Skeletal muscle cell (primary cell): ENCODE results near the gene OGG1.
A peak's percentile ranks its signal among the peaks of the same experiment; 100 is the strongest.

ENCODE experiments used
- DNase-seq: peaks from one replicate; pipeline ENCODE4 v3.0.0-alpha.2; 2010; ENCODE audit warnings: low read depth
- H3K4me3 ChIP-seq: 2 replicates; pipeline ENCODE4 v1.5.1; 2011; ENCODE audit warnings: low read depth, mild to moderate bottlenecking, control low read depth, low read length, moderate library complexity

Gene OGG1

DNA sequence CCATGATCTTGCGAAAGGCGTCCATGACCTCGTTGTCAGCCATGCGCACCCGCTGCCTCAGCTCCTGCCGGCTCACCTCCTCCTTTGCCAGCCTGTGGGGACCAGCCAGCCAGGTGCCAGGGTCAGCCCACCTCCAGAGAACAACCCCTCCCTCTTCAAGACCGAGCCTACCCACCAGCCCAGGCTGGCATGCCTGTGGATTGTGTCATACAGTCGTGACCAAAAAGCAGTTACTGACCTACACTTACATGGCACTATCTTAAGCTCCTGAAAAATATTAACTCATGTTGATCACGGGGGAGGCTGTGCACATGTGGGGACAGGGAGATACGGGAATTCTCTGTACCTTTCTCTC lies 30.7 kb downstream of the OGG1 start:
- no peak for DNase-seq
- H3K4me3 ChIP-seq, result no peak overlapping the region

DNA sequence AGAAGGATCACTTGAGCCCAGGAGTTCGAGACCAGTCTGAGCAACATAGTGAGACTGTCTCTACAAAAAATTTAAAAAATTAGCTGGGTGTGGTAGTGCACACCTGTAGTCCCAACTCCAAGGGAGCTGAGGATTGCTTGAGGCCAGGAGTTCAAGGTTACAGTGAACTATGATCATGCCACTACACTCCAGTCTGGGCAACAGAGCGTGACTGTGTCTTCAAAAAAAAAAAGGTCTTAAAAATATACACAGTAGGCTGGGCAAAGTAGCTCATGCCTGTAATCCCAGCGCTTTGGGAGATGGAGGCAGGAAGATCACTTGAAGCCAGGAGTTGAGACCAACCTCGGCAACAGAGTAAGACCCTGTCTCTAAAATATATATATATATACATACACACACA lies 31.2 kb downstream of the OGG1 start:
- H3K4me3 ChIP-seq, result no peak overlapping the region
- DNase-seq, result no peak

GRCh38 chr3:9781551-9781950 lies 31.8 kb downstream of the OGG1 start:
- no peak for DNase-seq
- no peak overlapping the region for H3K4me3 ChIP-seq

- DNase-seq, result no peak
- H3K4me3 ChIP-seq, result no peak overlapping the region
Measured at GRCh38 chr3:9781978-9782603, 32.3 kb downstream of the OGG1 start.

- no peak overlapping the region for H3K4me3 ChIP-seq
Measured at GRCh38 chr3:9782770-9783169, 33.0 kb downstream of the OGG1 start.

GRCh38 chr3:9783954-9784353 lies 34.2 kb downstream of the OGG1 start:
- no peak overlapping the region for H3K4me3 ChIP-seq
- no peak for DNase-seq

More at GRCh38 chr3:9782770-9783169, 33.0 kb downstream of the OGG1 start:
- no peak for DNase-seq

DNA sequence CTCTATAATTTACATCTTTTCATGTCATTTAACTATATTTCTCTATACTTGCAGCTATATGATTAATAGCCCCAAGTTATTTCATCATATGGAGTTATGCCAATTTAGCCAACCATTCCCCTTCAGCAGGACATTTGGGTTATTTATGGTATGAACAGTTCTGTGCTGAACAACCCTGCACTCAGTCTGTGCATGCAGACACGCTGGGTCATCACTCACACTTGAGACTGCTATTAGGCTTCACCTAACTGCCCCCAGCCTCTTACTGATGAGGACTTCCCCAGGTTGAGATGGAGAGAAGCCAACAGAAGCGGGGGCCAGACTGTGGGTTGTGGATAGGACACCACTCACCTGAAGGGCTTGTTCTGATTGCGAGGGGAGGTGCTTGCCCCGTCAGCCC lies 35.2 kb downstream of the OGG1 start:
- H3K4me3 ChIP-seq, result no peak overlapping the region
- DNase-seq, result no peak

DNA sequence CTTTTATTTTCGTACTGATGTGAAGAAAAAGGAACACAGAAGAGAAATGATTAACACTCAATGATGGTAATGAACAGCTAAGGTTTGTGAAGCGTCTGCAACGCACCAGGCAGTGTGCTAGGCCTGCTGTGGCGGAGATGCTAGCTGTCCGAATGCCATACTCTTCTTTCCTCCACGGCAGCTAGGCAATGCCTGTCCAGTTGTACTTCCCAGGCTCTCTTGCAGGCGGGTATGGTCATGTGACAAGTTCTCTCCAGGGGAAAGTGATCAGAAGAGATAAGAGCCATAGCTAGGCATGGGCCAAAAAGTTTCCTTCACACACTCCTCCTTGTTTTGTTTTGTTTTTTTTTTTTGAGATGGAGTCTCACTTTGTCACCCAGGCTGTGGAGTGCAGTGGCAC lies 35.9 kb downstream of the OGG1 start:
- DNase-seq, result no peak
- no peak overlapping the region for H3K4me3 ChIP-seq

- no peak overlapping the region for H3K4me3 ChIP-seq
- DNase-seq, result no peak
Measured at GRCh38 chr3:9786209-9786739, 36.5 kb downstream of the OGG1 start.

DNA sequence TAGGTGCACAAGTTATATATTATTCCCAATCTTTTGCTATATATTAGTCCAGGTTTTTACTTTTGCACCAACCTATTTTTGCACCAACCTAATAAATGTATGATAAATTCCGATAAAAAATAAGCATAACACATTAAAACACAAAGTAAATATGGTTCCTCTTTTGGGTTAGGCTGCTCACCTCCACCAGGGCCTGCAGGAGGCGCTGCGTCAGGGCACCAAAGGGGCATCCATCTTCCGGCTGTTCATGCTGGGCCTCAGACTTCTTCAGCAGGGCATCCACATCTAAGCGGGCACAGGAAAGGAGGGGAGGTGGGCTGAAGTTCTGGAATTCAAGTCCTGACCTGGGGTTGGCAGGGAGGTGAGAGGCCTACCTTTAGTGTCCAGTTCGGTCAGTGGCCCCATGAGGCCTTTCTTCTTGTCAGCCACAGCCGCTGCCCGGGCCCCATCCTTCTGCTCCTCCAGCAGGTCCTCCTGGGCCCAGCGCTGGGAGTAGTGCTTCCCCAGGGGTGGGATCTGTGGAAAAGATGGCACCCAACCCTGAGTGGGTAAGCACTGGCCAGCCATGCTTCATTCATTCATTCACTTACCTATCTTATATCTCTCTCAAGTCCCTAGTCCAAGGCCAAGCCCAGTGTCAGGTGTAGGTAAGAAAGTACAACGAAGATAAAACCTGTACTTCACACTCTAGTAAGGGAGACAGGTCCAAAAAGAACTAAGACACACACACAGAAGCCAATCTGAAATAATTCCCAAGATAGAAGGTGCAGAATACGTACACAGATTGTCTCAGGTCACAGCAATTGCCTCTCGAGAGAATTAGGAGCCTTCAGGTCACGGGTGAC lies 37.3 kb downstream of the OGG1 start:
- H3K4me3 ChIP-seq, result no peak overlapping the region
- no peak for DNase-seq

- no peak overlapping the region for H3K4me3 ChIP-seq
- no peak for DNase-seq
Measured at GRCh38 chr3:9787714-9788113, 38.0 kb downstream of the OGG1 start.

GRCh38 chr3:9791127-9791526 lies 41.4 kb downstream of the OGG1 start:
- no peak overlapping the region for H3K4me3 ChIP-seq
- DNase-seq, result no peak

- no peak for DNase-seq
- H3K4me3 ChIP-seq, result peak overlapping the region; percentile 94
Measured at GRCh38 chr3:9791790-9792404, 42.1 kb downstream of the OGG1 start.

DNA sequence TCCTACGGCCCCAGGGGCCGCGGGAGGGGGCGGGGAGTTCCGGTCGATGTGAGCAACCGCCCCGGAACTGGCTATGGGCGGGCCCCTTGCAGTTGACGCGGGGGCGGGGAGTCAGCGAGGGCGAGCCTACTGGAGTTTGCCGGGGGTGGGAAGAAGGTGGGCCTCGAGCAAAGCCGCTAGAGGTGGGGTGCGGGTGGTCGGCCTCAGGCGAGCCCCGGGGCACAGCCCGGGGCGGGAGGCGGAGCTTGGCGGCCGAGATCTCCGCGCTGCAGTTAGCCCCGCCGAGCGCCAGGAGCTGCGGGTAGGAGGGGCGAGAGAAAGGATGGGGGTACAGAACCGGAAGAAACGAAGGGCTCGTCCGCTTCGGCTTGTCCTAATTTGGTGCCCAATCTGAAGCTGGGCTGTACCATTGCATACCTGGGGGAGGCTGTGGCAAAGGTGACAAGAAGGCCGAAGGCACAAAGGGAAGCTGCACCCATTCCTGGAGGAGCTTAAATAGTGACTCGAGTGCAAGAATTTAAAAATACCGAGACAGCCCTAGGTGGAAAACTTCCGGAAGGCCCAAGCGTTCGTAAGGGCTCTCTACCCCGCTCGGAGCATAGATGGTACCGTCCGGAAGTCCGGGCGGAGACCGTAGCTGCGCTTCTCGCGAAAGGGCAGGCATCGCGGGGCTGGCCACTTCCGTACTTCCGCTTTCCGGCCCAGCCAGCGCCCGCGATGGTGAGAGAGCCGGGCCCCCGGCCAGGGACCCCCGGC lies 42.8 kb downstream of the OGG1 start, which contains the start of the genes ARPC4 and TADA3:
Gene ARPC4, plus strand, starts transcription at position 678 of the 756 bp plus-strand sequence. Its CDS starts 40 bp downstream, at position 718.
Gene TADA3, minus strand, starts transcription at position 69 of the 756 bp plus-strand sequence. CDS start 1,007 bp downstream, outside the sequence.
- peak; percentile 88 for DNase-seq
- peak within 1 kb of the TSS; percentile 94 for H3K4me3 ChIP-seq

- H3K4me3 ChIP-seq, result peak overlapping the region; percentile 94
- no peak for DNase-seq
Measured at GRCh38 chr3:9793161-9793781, 43.5 kb downstream of the OGG1 start.

GRCh38 chr3:9794400-9794799 lies 44.6 kb downstream of the OGG1 start:
- DNase-seq, result no peak
- no peak overlapping the region for H3K4me3 ChIP-seq

DNA sequence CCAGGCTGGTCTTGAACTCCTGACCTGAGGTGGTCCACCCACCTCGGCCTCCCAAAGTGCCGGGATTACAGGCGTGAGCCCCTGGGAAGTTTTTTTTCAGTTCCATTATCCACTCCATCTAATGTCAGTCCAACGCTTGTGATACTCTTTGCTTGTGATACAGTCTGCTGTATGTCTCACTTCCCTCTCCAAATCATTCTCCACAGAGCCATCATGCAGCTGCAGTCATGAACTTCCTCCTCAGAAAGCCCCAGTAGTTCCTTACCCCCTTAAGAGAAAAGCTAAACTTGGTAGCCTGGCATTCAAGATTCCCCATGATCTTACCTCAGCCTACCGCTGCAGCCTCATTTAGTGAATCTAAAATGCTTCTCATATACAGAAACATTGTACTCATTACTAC lies 45.5 kb downstream of the OGG1 start:
- no peak overlapping the region for H3K4me3 ChIP-seq
- no peak for DNase-seq

DNA sequence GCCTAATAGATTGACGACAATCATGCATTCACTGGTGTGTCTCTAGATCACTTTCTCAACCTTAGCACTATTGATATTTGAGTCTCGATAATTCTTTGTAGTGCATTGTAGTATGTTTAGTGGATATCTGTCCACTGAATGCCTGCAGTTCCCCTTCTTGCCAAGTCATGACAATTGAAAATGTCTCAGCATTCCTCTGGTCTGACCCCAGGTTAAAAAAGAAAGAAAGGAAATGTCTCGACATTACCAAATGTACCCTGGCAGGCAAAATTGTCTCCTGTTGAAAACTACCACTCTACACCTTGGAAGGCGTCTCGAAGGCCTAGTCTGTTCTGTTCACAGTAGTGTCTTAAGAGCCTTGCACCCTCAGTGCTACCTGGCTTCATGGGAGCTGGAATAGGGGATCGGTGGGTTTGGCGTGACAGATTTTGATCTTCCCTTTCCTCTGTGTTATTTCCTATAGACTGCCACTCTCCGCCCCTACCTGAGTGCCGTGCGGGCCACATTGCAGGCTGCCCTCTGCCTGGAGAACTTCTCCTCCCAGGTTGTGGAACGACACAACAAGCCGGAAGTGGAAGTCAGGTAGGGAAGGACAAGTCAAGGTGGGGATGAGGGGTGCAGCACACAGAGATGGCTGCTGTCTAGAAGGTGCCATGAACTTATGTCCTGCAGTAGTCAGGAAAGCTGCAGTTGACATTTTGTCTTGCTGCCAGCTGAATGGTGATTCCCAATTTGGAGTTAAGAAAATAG lies 47.6 kb downstream of the OGG1 start:
- DNase-seq, result no peak
- no peak overlapping the region for H3K4me3 ChIP-seq
